Keratinocyte (primary cell): ENCODE measurements around the gene RBM17. TPM values are rescaled to one million over a fixed set of nuclear protein-coding genes. Genes with fewer than 3 reads are reported as not detected.

Experiments used
- DNase-seq: peaks from one replicate; pipeline ENCODE4 v3.0.0-alpha.2; 2011; ENCODE audit warnings: low read depth, missing footprints, low spot score
- FAIRE-seq: peaks from 2 replicates; lab custom pipeline; 2011; peaks lifted over from hg19 to GRCh38; lab: Jason Lieb, UNC
- H2AFZ ChIP-seq: 2 replicates; pipeline ENCODE4 v1.6.0; 2012; ENCODE audit warnings: low read length, control low read depth, inconsistent platforms; ENCODE audit not compliant: control insufficient read depth
- H3K27ac ChIP-seq: 2 replicates; pipeline ENCODE4 v1.5.1; 2011; ENCODE audit warnings: low read length; ENCODE audit not compliant: control insufficient read depth, insufficient read depth
- H3K27me3 ChIP-seq: 3 replicates; pipeline ENCODE4 v1.6.0; 2011; ENCODE audit warnings: low read length; ENCODE audit not compliant: control insufficient read depth, insufficient read depth; ENCODE audit errors: extremely low read depth
- H3K36me3 ChIP-seq, 2 experiments: 2 replicates in 1 of 2; 3 replicates in 1 of 2; pipeline ENCODE4 v1.5.1; 2011; ENCODE audit warnings: low read length in 2 of 2, mild to moderate bottlenecking in 1 of 2; ENCODE audit not compliant: control insufficient read depth in 2 of 2, insufficient read depth in 2 of 2; ENCODE audit errors: extremely low read depth in 1 of 2
- H3K4me1 ChIP-seq: 3 replicates; pipeline ENCODE4 v1.5.1; 2011; ENCODE audit warnings: low read length; ENCODE audit not compliant: control insufficient read depth, insufficient read depth; ENCODE audit errors: extremely low read depth
- H3K4me2 ChIP-seq: 3 replicates; pipeline ENCODE4 v1.6.0; 2011; ENCODE audit warnings: low read depth, low read length; ENCODE audit not compliant: control insufficient read depth, insufficient read depth; ENCODE audit errors: extremely low read depth
- H3K4me3 ChIP-seq, 3 experiments: fragments of 200-600 bp in 1 of 3; sonication (generic) in 1 of 3; 2 replicates in 2 of 3; 3 replicates in 1 of 3; pipeline ENCODE4 v1.5.1; 2011 to 2016; ENCODE audit warnings: low read length in 3 of 3, mild to moderate bottlenecking in 3 of 3, control low read depth in 2 of 3, inconsistent platforms in 1 of 3, low read depth in 1 of 3, mixed read lengths in 1 of 3, mixed run types in 1 of 3, moderate library complexity in 1 of 3; ENCODE audit not compliant: control insufficient read depth in 2 of 3, insufficient read depth in 2 of 3; ENCODE audit errors: extremely low read depth in 1 of 3
- H3K79me2 ChIP-seq: 2 replicates; pipeline ENCODE4 v1.6.0; 2012; ENCODE audit warnings: low read length; ENCODE audit not compliant: control insufficient read depth, insufficient read depth
- H3K9ac ChIP-seq: 3 replicates; pipeline ENCODE4 v1.6.0; 2011; ENCODE audit warnings: low read length; ENCODE audit not compliant: control insufficient read depth, insufficient read depth; ENCODE audit errors: extremely low read depth
- H3K9me1 ChIP-seq: 3 replicates; pipeline ENCODE4 v1.6.0; 2011; ENCODE audit warnings: low read length; ENCODE audit not compliant: control insufficient read depth, insufficient read depth; ENCODE audit errors: extremely low read depth
- H3K9me3 ChIP-seq: 2 replicates; pipeline ENCODE4 v1.5.1; 2012; ENCODE audit warnings: low read depth, low read length; ENCODE audit not compliant: control insufficient read depth
- H4K20me1 ChIP-seq: 3 replicates; pipeline ENCODE4 v1.6.0; 2011; ENCODE audit warnings: low read length; ENCODE audit not compliant: control insufficient read depth, insufficient read depth; ENCODE audit errors: extremely low read depth
- EZH2 ChIP-seq: IDR thresholded peaks from one replicate; pipeline ENCODE4 v1.6.1; 2012; ENCODE audit warnings: inconsistent platforms, mild to moderate bottlenecking, low read length, moderate library complexity
- dilution Hi-C: fragments of 300-500 bp; cut with MboI; formaldehyde crosslinking; loops from one replicate; pipeline ENCODE4 v1.7.0; 2020; ENCODE audit warnings: low sequenced_read_pairs; ENCODE audit not compliant: extremely low pct_ligation_motif_present
- polyA plus RNA-seq, 5 experiments: library from polyadenylated mRNA; depleted of rRNA in 3 of 5; stranded (reverse) in 3 of 5; stranded (forward) in 1 of 5; unstranded in 1 of 5; fragments of >200 nt; gene quantifications; 1 replicate in 1 of 5; 2 replicates in 3 of 5; 3 replicates in 1 of 5; pipeline versions ENCODE4 v1.2.1 to v1.2.3, GENCODE V29; 2011 to 2012; ENCODE audit warnings: missing spikeins in 2 of 5, low read depth in 1 of 5, low replicate concordance in 1 of 5
- TF ChIP-seq, protein P1 (sequence below), 3 experiments: IDR thresholded peaks in 1 of 3; conservative IDR thresholded peaks in 1 of 3; optimal IDR thresholded peaks in 1 of 3; 2 replicates in 2 of 3; 3 replicates in 1 of 3; pipeline versions ENCODE3 to v1.5.1; 2011; ENCODE audit warnings: low read length in 3 of 3, mild to moderate bottlenecking in 3 of 3, moderate library complexity in 2 of 3, control low read depth in 1 of 3, inconsistent platforms in 1 of 3; ENCODE audit not compliant: insufficient read depth in 2 of 3; ENCODE audit errors: extremely low read depth in 1 of 3

The RBM17 gene
- polyA plus RNA-seq, 1 donor (not counting 4 experiments of a cell fraction or from before 2014, with no cell fraction given) = 54.8 TPM

DNA sequence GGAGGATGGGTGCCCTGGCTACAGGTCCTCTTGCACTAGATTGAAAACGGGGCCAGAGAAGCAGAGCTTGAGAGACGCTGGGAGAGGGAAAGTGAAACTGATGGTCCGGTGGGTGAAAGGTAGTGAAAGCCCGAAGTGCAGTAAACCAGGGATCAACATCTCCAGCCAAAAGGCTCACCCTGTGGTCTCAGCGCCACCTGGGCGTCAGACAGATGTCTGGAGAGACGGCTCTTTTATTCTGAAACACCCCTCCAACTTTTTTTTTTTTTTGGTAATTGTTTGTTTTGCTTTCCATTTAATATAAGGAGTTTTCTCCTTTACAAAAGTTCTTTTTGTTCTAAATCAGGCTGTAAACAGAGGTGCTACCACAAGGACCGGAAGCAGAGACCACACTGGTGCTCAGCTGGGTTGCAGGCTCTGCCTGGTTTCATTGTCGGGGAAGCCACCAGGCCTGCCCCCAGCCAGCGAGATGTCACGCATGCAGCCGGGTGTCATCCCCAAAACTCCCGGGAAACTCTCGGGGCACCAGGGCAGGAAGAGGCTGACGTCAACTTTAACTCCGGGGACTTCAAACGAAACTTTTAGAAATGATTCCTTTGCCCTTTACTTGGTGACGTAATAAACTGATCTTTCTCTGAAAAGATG is 37.9 kb upstream of the RBM17 start:
- H4K20me1 ChIP-seq = no peaks in the 10 kb centered on the region
- H3K27ac ChIP-seq = no peak overlapping the region
- peak overlapping the region; percentile 28 for H3K9ac ChIP-seq
- H3K9me3 ChIP-seq = no peaks in the 10 kb centered on the region
- H3K9me1 ChIP-seq = no peaks in the 10 kb centered on the region
- H3K4me2 ChIP-seq = peak overlapping the region; percentile 65
- dilution Hi-C loops = no loop called here
- peaks cover 8% of the 10 kb centered on the region for H3K27me3 ChIP-seq
- DNase-seq (no peak), FAIRE-seq (no peak)
- H3K36me3 ChIP-seq = no peaks in the 10 kb centered on the region
- TF ChIP-seq EZH2 = no peak
- TF ChIP-seq, protein P1, sequence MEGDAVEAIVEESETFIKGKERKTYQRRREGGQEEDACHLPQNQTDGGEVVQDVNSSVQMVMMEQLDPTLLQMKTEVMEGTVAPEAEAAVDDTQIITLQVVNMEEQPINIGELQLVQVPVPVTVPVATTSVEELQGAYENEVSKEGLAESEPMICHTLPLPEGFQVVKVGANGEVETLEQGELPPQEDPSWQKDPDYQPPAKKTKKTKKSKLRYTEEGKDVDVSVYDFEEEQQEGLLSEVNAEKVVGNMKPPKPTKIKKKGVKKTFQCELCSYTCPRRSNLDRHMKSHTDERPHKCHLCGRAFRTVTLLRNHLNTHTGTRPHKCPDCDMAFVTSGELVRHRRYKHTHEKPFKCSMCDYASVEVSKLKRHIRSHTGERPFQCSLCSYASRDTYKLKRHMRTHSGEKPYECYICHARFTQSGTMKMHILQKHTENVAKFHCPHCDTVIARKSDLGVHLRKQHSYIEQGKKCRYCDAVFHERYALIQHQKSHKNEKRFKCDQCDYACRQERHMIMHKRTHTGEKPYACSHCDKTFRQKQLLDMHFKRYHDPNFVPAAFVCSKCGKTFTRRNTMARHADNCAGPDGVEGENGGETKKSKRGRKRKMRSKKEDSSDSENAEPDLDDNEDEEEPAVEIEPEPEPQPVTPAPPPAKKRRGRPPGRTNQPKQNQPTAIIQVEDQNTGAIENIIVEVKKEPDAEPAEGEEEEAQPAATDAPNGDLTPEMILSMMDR (optimal IDR thresholded peaks at IDR 0.05 in 1 of 3, IDR thresholded peaks at IDR 0.05 in 1 of 3, conservative IDR thresholded peaks at IDR 0.05 in 1 of 3; ENCODE audit: extremely low read depth in 1 of 3, insufficient read depth in 2 of 3, low read length in 3 of 3) = peak in 1 of 3 experiments; percentile 34
- peak overlapping the region in 2 of 3 experiments; percentile 17 to 39 for H3K4me3 ChIP-seq
- H3K4me1 ChIP-seq = no peaks in the 10 kb centered on the region
- peak overlapping the region; percentile 58 for H2AFZ ChIP-seq
- H3K79me2 ChIP-seq = no peaks in the 10 kb centered on the region

DNA sequence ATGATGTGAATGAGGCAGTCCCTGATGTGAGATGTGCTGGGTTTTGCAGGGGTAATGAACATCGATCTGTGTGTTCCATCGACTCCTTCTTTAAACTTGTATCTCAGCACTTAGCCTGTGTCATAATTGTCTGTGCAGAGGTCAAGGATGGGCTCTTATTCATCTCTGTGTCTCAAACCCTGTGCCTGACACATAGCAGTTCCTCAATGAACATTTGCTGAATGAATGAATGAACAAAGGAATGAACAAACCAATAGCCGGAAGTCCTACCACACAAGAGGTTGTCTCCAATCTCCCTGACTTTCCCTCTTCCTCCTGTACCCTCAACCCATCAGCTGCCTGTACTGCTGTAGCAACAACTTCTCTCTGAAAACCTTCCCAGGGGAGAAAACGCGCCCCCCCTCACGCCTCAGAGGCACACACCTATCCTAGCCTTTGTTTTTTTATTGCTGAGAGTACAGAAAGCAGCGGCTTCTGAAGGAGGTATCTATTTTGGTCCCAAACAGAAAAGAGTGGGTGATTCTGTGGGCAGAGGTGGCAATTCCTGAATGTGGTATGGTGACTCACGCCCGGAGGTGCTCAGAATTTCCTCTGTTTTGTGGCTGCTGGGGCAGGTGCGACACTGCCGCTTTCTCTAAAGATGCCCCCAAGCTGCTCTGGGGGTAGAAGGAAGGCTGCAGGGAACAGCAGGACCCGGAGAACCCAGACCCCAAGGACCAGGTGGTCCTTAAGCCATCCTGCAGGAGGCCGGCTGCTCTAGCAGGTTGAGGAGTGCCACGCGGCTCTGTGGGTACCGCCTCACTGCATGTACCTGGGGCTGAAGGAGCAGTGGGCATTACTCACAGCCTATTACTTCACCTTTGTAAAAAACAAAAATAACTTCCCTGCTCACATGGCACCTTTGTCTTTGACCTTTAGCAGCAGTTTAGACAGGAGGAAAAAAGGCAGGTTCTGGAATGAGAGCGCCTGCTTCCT is 36.3 kb upstream of the RBM17 start:
- FAIRE-seq = no peak

More for the DNA sequence above, 36.3 kb upstream of the RBM17 start:
- H3K9ac ChIP-seq = no peak overlapping the region
- no peaks in the 10 kb centered on the region for H3K4me1 ChIP-seq
- no peak overlapping the region for H2AFZ ChIP-seq
- H3K36me3 ChIP-seq = no peaks in the 10 kb centered on the region
- DNase-seq = no peak
- no peaks in the 10 kb centered on the region for H3K79me2 ChIP-seq
- no peaks in the 10 kb centered on the region for H4K20me1 ChIP-seq
- H3K27ac ChIP-seq = no peak overlapping the region
- dilution Hi-C loops = no loop called here
- TF ChIP-seq, protein P1 (optimal IDR thresholded peaks at IDR 0.05 in 1 of 3, IDR thresholded peaks at IDR 0.05 in 1 of 3, conservative IDR thresholded peaks at IDR 0.05 in 1 of 3; ENCODE audit: extremely low read depth in 1 of 3, insufficient read depth in 2 of 3, low read length in 3 of 3) = no peak
- TF ChIP-seq EZH2 = no peak
- H3K4me2 ChIP-seq = no peak overlapping the region
- H3K9me3 ChIP-seq = no peaks in the 10 kb centered on the region
- no peak overlapping the region for H3K4me3 ChIP-seq
- peaks cover 8% of the 10 kb centered on the region for H3K27me3 ChIP-seq
- H3K9me1 ChIP-seq = no peaks in the 10 kb centered on the region
